ENCODE results near the gene CREB3L1.

CREB3L1 gene

GRCh38 chr11:46249103-46249937 is 28.1 kb upstream of the CREB3L1 start:
- no peak for DNase-seq (ENCODE audit: extremely low read depth, low read depth)
- TF ChIP-seq CTCF (IDR thresholded peaks at IDR 0.05; ENCODE audit: low read depth, low read length) = no peak

GRCh38 chr11:46249938-46250744 is 27.3 kb upstream of the CREB3L1 start:
- no peak for DNase-seq (ENCODE audit: extremely low read depth, low read depth)
- TF ChIP-seq CTCF (IDR thresholded peaks at IDR 0.05; ENCODE audit: low read depth, low read length) = no peak

- TF ChIP-seq CTCF (IDR thresholded peaks at IDR 0.05; ENCODE audit: low read depth, low read length) = no peak
- no peak for DNase-seq (ENCODE audit: extremely low read depth, low read depth)
Observed at GRCh38 chr11:46250745-46251052, 26.8 kb upstream of the CREB3L1 start.

- TF ChIP-seq CTCF (IDR thresholded peaks at IDR 0.05; ENCODE audit: low read depth, low read length) = no peak
- no peak for DNase-seq (ENCODE audit: extremely low read depth, low read depth)
Observed at GRCh38 chr11:46251954-46252353, 25.5 kb upstream of the CREB3L1 start.

- no peak for DNase-seq (ENCODE audit: extremely low read depth, low read depth)
- no peak for TF ChIP-seq CTCF (IDR thresholded peaks at IDR 0.05; ENCODE audit: low read depth, low read length)
Observed at GRCh38 chr11:46252373-46252914, 25.0 kb upstream of the CREB3L1 start.

GRCh38 chr11:46253258-46254132 is 24.0 kb upstream of the CREB3L1 start:
- no peak for DNase-seq (ENCODE audit: extremely low read depth, low read depth)
- TF ChIP-seq CTCF (IDR thresholded peaks at IDR 0.05; ENCODE audit: low read depth, low read length) = no peak
